PC-9 (cell line): ENCODE results near the gene LRRC27. TPM values are rescaled to one million over a fixed set of nuclear protein-coding genes. Genes with fewer than 3 reads are reported as not detected.

Source experiments
- BruUV-seq: library from RNA; stranded (reverse); fragments of 400-500 nt; replicated peaks from 2 replicates; lab custom pipeline; 2021; lab: Mats Ljungman, UMichigan
- CTCF ChIA-PET: fragments of 300-600 bp; sonication (Branson Sonifier 250); formaldehyde crosslinking; loops from one replicate; lab custom pipeline; 2022; ENCODE audit warnings: antibody characterized with exemption; lab: Charles Lee
- POLR2A ChIA-PET: fragments of 300-600 bp; sonication (Branson Sonifier 250); formaldehyde crosslinking; loops from one replicate; lab custom pipeline; 2022; ENCODE audit warnings: antibody characterized with exemption; ENCODE audit not compliant: unreplicated experiment; lab: Charles Lee
- DNase-seq, 2 experiments: peaks; one replicate each; pipeline versions ENCODE4 v3.0.0 to v3.0.0-alpha.2; 2015 to 2022; ENCODE audit warnings: mixed read lengths in 1 of 2
- H2AFZ ChIP-seq: fragments of 200-600 bp; sonication (generic); 2 replicates; pipeline ENCODE4 v1.8.1; 2017; ENCODE audit warnings: antibody characterized with exemption
- H3F3A ChIP-seq: fragments of 200-600 bp; sonication (generic); 2 replicates; pipeline ENCODE4 v1.8.1; 2017; ENCODE audit warnings: antibody characterized with exemption, mild to moderate bottlenecking, low read depth; ENCODE audit not compliant: insufficient read depth
- H3K27ac ChIP-seq: fragments of 200-600 bp; sonication (generic); 2 replicates; pipeline ENCODE4 v1.6.1; 2016; ENCODE audit warnings: mixed run types
- H3K27me3 ChIP-seq: fragments of 200-600 bp; sonication (generic); 2 replicates; pipeline ENCODE4 v1.6.1; 2016; ENCODE audit warnings: low read depth, mixed run types; ENCODE audit not compliant: insufficient read depth
- H3K36me3 ChIP-seq: fragments of 200-600 bp; sonication (generic); 2 replicates; pipeline ENCODE4 v1.6.1; 2016; ENCODE audit warnings: low read depth, mixed run types
- H3K4me1 ChIP-seq: fragments of 200-600 bp; sonication (generic); replicated peaks from 2 replicates; pipeline ENCODE4 v1.6.1; 2016; ENCODE audit warnings: mixed run types; ENCODE audit not compliant: insufficient read depth
- H3K4me2 ChIP-seq: fragments of 200-600 bp; sonication (generic); 2 replicates; pipeline ENCODE4 v1.6.1; 2017; ENCODE audit warnings: mixed run types
- H3K4me3 ChIP-seq: fragments of 200-600 bp; sonication (generic); 2 replicates; pipeline ENCODE4 v1.6.1; 2016; ENCODE audit warnings: mixed run types
- H3K79me2 ChIP-seq: fragments of 200-600 bp; sonication (generic); 2 replicates; pipeline ENCODE4 v1.6.1; 2017; ENCODE audit warnings: low read depth, mixed run types
- H3K9me2 ChIP-seq: fragments of 200-600 bp; sonication (generic); 2 replicates; pipeline ENCODE4 v1.8.1; 2017; ENCODE audit warnings: mild to moderate bottlenecking; ENCODE audit not compliant: insufficient read depth
- H3K9me3 ChIP-seq: fragments of 200-600 bp; sonication (generic); 2 replicates; pipeline ENCODE4 v1.8.1; 2016; ENCODE audit warnings: low read depth; ENCODE audit not compliant: insufficient read depth
- H4K20me1 ChIP-seq: fragments of 200-600 bp; sonication (generic); 2 replicates; pipeline ENCODE4 v1.8.1; 2017; ENCODE audit not compliant: insufficient read depth
- EZH2 ChIP-seq: fragments of 200-600 bp; sonication (generic); IDR thresholded peaks from 2 replicates; pipeline ENCODE4 v1.8.0; 2017; ENCODE audit warnings: antibody characterized with exemption, low read depth
- intact Hi-C: fragments of 100-400 bp; cut with micrococcal nuclease; formaldehyde crosslinking; loops from one replicate; pipeline ENCODE4 v1.10.0; 2022; ENCODE audit not compliant: unreplicated experiment
- total RNA-seq: library from RNA; stranded (reverse); gene quantifications from 2 replicates; pipeline ENCODE4 v1.2.3, GENCODE V29; 2021
- TF ChIP-seq, protein P1 (sequence below): fragments of 200-600 bp; sonication (generic); conservative IDR thresholded peaks from 2 replicates; pipeline ENCODE4 v1.6.1; 2017; ENCODE audit warnings: mixed run types, antibody characterized with exemption, mild to moderate bottlenecking, moderate library complexity

Gene LRRC27
- total RNA-seq, 1 experiment from 2014 or later, result 10.0 TPM

DNA sequence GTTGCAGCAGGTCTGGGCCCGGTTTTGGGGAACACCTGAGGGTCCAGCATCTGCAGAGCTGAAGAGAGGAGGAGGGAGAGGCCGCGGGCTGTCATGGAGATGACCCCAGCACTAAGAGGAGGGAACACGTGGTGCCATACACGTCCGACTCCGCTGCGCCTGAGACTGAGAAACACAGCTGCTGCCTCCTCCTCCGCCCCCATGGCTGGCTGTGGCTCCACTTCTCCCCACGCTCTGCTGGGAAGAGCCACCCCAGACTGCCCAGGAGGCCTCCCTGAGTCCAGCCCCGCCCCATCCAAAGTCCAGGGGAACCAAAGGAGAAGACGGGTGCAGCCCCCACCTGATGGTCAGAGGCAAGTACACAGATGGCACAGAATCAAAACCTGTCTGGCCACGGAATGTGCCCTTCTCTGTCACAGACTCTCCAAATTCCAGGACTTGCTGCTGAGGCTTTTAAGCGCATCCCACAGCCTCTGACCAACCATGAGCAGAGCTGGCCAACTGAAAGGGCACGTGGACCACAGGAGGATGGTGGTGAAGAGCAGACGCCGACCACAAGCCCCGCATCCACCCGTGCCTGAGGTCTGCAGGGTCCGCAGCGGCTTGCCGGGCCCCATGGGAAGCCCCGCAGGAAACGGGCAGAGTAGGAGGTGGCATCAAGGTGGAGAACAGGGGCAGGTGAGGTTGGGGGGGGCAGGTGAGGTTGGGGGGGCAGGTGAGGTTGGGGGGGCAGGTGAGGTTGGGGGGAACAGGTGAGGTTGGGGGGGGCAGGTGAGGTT, 48.2 kb upstream of the LRRC27 start:
- no peaks in the 10 kb centered on the region for H4K20me1 ChIP-seq
- no peaks in the 10 kb centered on the region for H3K9me3 ChIP-seq
- BruUV-seq, result no TSS peak
- H3K36me3 ChIP-seq, result no peaks in the 10 kb centered on the region
- CTCF ChIA-PET, result no interaction called here
- H3K4me1 ChIP-seq, result no peaks in the 10 kb centered on the region
- POLR2A ChIA-PET, result no interaction called here
- no peak overlapping the region for H3K4me2 ChIP-seq
- no peaks in the 10 kb centered on the region for H3K9me2 ChIP-seq
- H3K79me2 ChIP-seq, result no peaks in the 10 kb centered on the region
- no peak overlapping the region for H3K4me3 ChIP-seq
- no peak overlapping the region for H2AFZ ChIP-seq
- intact Hi-C loops, result no loop called here
- peaks cover 3% of the 10 kb centered on the region; the same call in 1 of the 2 replicates for H3F3A ChIP-seq
- H3K27me3 ChIP-seq, result no peaks in the 10 kb centered on the region
- no peak for TF ChIP-seq EZH2
- TF ChIP-seq, protein P1, sequence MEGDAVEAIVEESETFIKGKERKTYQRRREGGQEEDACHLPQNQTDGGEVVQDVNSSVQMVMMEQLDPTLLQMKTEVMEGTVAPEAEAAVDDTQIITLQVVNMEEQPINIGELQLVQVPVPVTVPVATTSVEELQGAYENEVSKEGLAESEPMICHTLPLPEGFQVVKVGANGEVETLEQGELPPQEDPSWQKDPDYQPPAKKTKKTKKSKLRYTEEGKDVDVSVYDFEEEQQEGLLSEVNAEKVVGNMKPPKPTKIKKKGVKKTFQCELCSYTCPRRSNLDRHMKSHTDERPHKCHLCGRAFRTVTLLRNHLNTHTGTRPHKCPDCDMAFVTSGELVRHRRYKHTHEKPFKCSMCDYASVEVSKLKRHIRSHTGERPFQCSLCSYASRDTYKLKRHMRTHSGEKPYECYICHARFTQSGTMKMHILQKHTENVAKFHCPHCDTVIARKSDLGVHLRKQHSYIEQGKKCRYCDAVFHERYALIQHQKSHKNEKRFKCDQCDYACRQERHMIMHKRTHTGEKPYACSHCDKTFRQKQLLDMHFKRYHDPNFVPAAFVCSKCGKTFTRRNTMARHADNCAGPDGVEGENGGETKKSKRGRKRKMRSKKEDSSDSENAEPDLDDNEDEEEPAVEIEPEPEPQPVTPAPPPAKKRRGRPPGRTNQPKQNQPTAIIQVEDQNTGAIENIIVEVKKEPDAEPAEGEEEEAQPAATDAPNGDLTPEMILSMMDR, result no peak
- no peak overlapping the region for H3K27ac ChIP-seq
- no peak for DNase-seq

DNA sequence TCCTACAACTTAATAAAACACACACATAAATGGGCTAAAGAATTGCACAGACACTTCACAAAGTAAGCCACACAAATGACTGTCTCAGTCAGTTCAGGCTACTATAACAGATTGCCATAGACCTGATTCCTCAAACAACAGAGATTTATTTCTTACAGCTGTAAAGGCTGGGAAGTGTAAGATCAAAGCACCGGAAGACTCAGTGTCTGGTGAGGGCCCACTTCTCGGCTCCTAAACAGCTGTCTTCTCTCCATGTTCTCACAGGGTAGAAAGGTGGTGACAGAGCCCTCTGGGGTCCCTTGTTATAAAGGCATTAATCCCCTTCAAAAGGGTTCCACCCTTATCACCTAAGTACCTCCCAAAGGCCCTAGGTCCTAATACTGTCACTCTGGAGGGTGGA, 42.6 kb upstream of the LRRC27 start:
- BruUV-seq, result no TSS peak
- H3K4me1 ChIP-seq, result no peaks in the 10 kb centered on the region
- no peak overlapping the region for H3K4me3 ChIP-seq

DNA sequence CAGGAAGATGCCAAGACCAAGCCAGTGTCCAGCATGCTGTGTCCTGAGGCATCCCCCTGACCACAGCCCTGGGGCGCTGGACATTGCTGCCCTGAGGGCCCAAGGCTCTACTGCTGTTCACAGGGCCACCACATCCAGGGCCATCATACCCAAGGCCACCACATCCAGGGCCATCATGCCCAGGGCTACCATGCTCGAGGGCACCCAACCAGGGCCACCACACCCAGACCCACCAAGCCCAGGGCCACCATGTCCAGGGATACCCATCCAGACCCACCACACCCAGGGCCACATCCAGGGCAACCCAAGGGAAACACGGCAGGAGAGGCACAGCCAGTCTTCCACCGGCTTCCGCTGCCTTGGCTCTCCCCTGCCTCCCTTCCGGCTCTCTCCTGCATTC, 41.4 kb upstream of the LRRC27 start:
- no peak overlapping the region for H3K4me2 ChIP-seq
- CTCF ChIA-PET, result no interaction called here
- H3K36me3 ChIP-seq, result no peaks in the 10 kb centered on the region
- H3K9me3 ChIP-seq, result no peaks in the 10 kb centered on the region
- intact Hi-C loops, result no loop called here
- no peaks in the 10 kb centered on the region for H3K9me2 ChIP-seq
- BruUV-seq, result no TSS peak
- TF ChIP-seq, protein P1, result no peak
- TF ChIP-seq EZH2, result no peak
- no peak overlapping the region for H3K4me3 ChIP-seq
- H2AFZ ChIP-seq, result no peak overlapping the region
- no peaks in the 10 kb centered on the region for H3K79me2 ChIP-seq
- no peaks in the 10 kb centered on the region for H4K20me1 ChIP-seq
- no peaks in the 10 kb centered on the region for H3K4me1 ChIP-seq
- POLR2A ChIA-PET, result no interaction called here
- no peaks in the 10 kb centered on the region for H3F3A ChIP-seq
- H3K27me3 ChIP-seq, result no peaks in the 10 kb centered on the region
- H3K27ac ChIP-seq, result no peak overlapping the region
- DNase-seq, result no peak

More for the DNA sequence above, 42.6 kb upstream of the LRRC27 start:
- Histone ChIP-seq H4K20me1 (no peaks in the 10 kb centered on the region), H3K36me3 (no peaks in the 10 kb centered on the region), H3K79me2 (no peaks in the 10 kb centered on the region), H3K4me2 (no peak overlapping the region), H3F3A (no peaks in the 10 kb centered on the region), H2AFZ (no peak overlapping the region), H3K27me3 (no peaks in the 10 kb centered on the region), H3K9me2 (no peaks in the 10 kb centered on the region), H3K27ac (no peak overlapping the region), H3K9me3 (no peaks in the 10 kb centered on the region)
- ChIA-PET CTCF (no interaction called here), POLR2A (no interaction called here)
- TF ChIP-seq, protein P1, result no peak
- TF ChIP-seq EZH2, result no peak
- intact Hi-C loops, result no loop called here
- no peak for DNase-seq
